GM06990 (cell line): ENCODE results near the gene MGAT4D.
A peak's percentile ranks its signal among the peaks of the same experiment; 100 is the strongest.
"Not testable (repeated sequence)": the region's sequence is repeated elsewhere in the genome, so short reads cannot be mapped to it uniquely, and the experiment has no call there.

ENCODE experiments used
- DNase-seq: peaks from one replicate; pipeline ENCODE4 v3.0.0-alpha.2; 2011; ENCODE audit not compliant: insufficient read length; ENCODE audit errors: extremely low read depth
- H3K27me3 ChIP-seq: replicated peaks from 2 replicates; pipeline ENCODE4 v1.6.0; 2011; ENCODE audit warnings: low read length; ENCODE audit not compliant: control insufficient read depth, insufficient read depth
- H3K36me3 ChIP-seq: 2 replicates; pipeline ENCODE4 v1.5.1; 2011; ENCODE audit warnings: low read length; ENCODE audit not compliant: control insufficient read depth, insufficient read depth
- H3K4me3 ChIP-seq: replicated peaks from 2 replicates; pipeline ENCODE4 v1.5.1; 2011; ENCODE audit warnings: low read depth, mild to moderate bottlenecking, control low read depth, low read length
- CTCF ChIP-seq: IDR thresholded peaks from 2 replicates; pipeline ENCODE4 v1.5.1; 2011; ENCODE audit warnings: low read length, control low read depth, mild to moderate bottlenecking, inconsistent platforms; ENCODE audit not compliant: insufficient read depth, poor library complexity, severe bottlenecking

MGAT4D gene

GRCh38 chr4:140450352-140450751, 47.7 kb downstream of the MGAT4D start:
- TF ChIP-seq CTCF: no peak
- Histone ChIP-seq H3K36me3 (no peaks in the 10 kb centered on the region), H3K27me3 (no peaks in the 10 kb centered on the region), H3K4me3 (no peak overlapping the region)
- no peak for DNase-seq

- Histone ChIP-seq H3K36me3 (no peaks in the 10 kb centered on the region), H3K4me3 (no peak overlapping the region), H3K27me3 (no peaks in the 10 kb centered on the region)
- no peak for DNase-seq
- no peak for TF ChIP-seq CTCF
Measured at GRCh38 chr4:140448830-140449229, 49.3 kb downstream of the MGAT4D start.

GRCh38 chr4:140448162-140448561, 49.9 kb downstream of the MGAT4D start:
- no peak for DNase-seq
- H3K36me3 ChIP-seq: no peaks in the 10 kb centered on the region
- no peak overlapping the region for H3K4me3 ChIP-seq
- H3K27me3 ChIP-seq: no peaks in the 10 kb centered on the region
- TF ChIP-seq CTCF: no peak

- H3K27me3 ChIP-seq, H3K36me3 ChIP-seq, H3K4me3 ChIP-seq, DNase-seq: not testable (repeated sequence)
Measured at GRCh38 chr4:140444347-140444746, 53.7 kb downstream of the MGAT4D start.

GRCh38 chr4:140439644-140440142, 58.4 kb downstream of the MGAT4D start:
- no peaks in the 10 kb centered on the region for H3K36me3 ChIP-seq
- TF ChIP-seq CTCF: no peak
- no peak overlapping the region for H3K4me3 ChIP-seq
- no peaks in the 10 kb centered on the region for H3K27me3 ChIP-seq
- no peak for DNase-seq

- DNase-seq: no peak
- no peak for TF ChIP-seq CTCF
- no peaks in the 10 kb centered on the region for H3K27me3 ChIP-seq
- H3K36me3 ChIP-seq: no peaks in the 10 kb centered on the region
- H3K4me3 ChIP-seq: peak overlapping the region; percentile 75
Measured at GRCh38 chr4:140427919-140428471, 70.1 kb downstream of the MGAT4D start.
